GM21526 (cell line): Measurements from ENCODE around the gene FBXL7.

Experiments used
- ATAC-seq: cut with Tn5 transposase; IDR thresholded peaks from one replicate; pipeline ENCODE4 v1.9.1; 2021; ENCODE audit warnings: moderate library complexity; ENCODE audit not compliant: unreplicated experiment, low FRiP score

Gene FBXL7

DNA sequence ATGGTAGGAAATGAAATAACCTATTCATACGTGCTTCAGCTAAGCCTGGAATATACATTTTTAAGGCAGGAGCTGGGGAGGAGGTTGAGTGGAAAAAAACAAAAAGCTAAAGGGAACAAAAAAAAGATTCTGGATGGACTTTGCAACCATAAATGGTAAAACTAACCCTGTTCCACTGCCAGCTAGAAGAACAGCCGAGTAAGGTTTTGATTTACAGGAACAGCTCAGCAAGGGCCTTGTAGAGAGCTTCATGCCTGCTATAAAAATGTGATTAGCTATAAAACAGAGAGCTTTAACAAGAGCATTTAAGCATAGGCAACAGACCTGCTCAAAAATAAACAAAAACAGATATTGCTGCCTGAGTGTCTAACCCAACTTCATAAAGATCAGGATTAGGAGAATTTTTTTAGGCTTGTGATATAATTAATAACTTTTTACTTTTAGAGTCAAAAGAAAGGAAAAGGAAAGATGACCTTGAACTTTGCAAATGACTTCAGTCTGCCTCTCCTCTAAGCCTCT is 194.8 kb downstream of the FBXL7 start:
- ATAC-seq = no peak

DNA sequence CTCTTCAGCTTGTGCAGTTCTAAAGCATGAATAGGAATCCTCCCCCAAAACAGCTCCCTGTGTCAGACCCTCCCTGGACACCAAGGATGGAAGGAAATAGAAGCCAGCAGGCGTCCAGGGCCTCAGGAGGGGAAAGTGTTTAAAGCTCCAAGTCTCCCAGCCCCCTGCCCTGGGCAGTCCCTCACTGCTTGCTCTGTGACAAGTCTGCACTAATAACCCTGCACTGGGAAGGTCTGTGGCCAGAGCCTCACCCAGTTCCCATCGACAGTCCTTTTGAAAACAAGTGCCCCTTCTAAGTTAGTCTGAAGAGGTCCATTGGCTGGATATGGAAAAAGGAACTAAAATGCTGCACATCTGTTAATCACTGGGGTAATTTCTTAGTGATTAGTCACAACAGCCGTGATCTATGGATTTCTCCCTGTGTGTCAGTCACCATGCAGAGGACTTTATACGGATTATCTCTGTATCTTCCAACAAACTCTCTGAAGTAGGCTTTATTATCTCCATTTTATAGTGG is 195.3 kb downstream of the FBXL7 start:
- ATAC-seq = no peak

DNA sequence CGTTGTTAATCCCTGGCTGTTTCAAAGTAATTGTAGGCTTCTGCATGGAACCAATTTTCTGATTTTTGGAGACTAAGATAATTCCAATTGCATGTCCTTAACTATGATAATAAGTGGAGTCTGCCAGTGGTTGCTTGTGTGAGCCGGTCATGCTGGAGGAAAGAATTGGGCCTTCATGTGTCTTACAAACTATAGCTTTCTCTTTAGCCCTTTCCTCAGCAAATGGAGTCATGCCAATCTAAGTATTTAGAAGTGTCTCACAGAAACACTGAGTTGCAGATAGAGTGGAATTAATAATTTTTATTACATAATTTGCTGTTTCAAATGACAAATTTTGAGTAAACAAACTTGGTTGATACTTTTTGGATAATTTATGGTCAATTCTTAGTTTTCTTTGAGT is 200.4 kb downstream of the FBXL7 start:
- no peak for ATAC-seq

DNA sequence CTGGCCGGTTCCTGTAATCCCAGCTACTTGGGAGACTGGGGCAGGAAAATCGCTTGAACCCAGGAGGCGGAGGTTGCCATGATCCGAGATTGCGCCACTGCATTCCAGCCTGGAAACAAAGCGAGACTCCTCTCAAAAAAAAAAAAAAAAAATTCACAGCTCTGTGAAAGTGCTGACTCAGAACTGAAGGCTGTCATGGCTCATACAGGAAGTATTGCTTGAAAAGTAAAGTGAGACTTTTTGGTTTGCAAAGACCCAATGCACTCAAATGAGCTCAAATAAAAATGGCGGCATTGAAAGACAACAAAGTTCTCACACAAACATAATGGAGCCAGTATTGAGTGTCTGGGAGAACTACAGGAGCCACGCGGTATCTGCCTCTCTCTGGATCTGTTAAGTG is 202.1 kb downstream of the FBXL7 start:
- no peak for ATAC-seq

- no peak for ATAC-seq
Measured at GRCh38 chr5:15703901-15704300, 203.9 kb downstream of the FBXL7 start.

DNA sequence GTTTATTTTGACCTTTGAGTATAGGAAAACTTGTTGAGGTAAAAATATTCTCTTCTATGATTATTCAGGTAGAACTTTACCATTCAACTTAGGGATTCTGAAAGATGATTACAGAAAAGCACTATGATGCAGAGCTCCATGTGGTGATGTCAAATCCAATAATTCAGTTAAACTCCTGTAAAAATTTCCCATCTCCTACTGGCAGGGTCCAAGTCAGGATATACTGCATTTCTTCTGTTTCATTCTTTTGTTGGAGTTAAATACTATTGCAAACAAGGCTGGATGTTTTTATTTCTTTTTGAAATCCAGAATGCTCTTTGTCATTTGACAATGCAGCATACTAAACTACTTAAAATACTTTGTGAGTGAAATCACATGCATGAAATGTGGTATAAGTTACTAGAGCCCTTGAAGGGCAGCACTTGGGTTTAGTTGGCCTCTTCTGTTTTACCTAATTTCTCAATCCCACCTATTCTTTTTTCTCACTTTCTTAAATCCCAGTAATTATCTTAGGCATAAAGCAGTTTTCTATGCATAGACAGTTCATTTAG is 204.5 kb downstream of the FBXL7 start:
- ATAC-seq = no peak

DNA sequence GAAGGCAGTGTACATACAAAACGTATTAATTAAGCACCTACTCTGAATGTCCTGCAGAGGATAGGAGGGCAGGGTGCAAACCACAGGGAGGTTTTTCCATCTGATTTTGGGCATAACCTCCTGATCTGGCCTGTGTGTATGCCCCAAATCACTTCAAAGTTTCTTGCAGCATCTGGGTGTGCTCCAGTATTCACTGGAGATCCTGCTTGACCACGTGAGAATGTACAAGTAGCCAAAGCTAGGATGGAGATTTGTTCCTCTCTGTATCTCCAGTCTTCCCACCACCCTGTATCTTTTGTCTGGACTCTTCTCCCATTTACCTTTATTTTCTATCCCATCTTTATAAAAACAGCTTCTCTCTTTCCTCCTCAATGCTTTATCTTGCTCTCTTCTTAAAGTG is 207.7 kb downstream of the FBXL7 start:
- ATAC-seq = no peak

- no peak for ATAC-seq
Measured at GRCh38 chr5:15711892-15712291, 211.9 kb downstream of the FBXL7 start.

GRCh38 chr5:15715535-15715934 is 215.6 kb downstream of the FBXL7 start:
- no peak for ATAC-seq

GRCh38 chr5:15715967-15716366 is 216.0 kb downstream of the FBXL7 start:
- ATAC-seq = no peak

DNA sequence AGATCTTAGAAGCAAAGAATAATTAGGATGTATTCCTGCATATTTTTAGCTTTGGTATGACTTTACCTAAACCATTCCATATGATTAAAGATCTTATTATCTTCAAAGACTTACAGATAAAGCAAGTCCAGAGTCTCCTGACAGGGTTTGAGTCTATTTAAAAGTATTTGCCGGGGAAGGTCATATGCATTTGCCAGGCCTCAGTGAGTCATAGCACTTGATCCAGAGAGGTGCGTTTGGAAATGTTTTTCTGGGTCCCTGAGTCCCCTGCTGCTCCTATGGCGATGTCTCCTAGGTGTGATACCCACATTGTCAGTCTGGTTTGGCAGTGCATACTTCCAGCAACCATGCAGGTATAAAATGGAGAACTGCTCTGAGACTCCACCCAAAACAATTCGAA is 217.0 kb downstream of the FBXL7 start:
- ATAC-seq = no peak

GRCh38 chr5:15718421-15719179 is 218.6 kb downstream of the FBXL7 start:
- no peak for ATAC-seq

DNA sequence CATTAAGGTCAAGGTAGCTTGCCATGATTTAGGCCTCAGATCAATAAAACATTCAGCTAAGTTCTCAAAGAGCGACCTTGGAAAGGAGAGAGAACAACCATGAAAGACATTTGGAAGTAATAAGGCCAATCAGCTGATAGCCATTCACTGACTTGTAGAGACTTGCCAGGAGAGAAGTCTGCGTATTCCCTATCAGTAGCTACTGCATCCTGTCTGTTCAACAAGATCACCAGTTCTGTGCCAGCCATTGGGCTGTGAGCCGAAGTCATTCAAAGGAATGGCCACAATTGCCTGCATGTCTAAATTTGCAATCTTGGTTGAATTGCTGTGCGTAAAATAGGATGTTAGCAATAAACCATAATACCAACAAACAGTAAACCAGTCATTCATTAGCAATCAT is 219.8 kb downstream of the FBXL7 start:
- no peak for ATAC-seq

DNA sequence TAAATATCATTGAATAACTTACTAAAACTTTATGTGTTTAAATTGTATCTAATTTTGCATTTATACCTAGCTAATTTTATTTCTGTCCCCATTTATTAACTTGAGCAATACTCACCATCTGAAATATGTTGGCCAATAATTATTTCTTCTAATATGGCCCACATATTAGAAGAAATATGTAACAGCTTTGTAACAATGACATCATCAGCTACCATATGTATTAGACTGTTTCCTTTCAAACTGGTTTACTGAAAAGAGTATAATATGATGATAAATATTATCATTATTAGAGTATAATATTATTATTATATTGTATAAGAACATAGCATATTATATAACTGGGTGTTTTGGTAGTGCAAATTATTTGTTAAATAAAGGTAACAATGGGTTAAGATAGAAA is 220.5 kb downstream of the FBXL7 start:
- no peak for ATAC-seq

- no peak for ATAC-seq
Measured at GRCh38 chr5:15722305-15722704, 222.3 kb downstream of the FBXL7 start.

GRCh38 chr5:15727375-15727774 is 227.4 kb downstream of the FBXL7 start:
- ATAC-seq = no peak

GRCh38 chr5:15728811-15729210 is 228.8 kb downstream of the FBXL7 start:
- ATAC-seq = no peak

- ATAC-seq = no peak
Measured at GRCh38 chr5:15731699-15732098, 231.7 kb downstream of the FBXL7 start.

DNA sequence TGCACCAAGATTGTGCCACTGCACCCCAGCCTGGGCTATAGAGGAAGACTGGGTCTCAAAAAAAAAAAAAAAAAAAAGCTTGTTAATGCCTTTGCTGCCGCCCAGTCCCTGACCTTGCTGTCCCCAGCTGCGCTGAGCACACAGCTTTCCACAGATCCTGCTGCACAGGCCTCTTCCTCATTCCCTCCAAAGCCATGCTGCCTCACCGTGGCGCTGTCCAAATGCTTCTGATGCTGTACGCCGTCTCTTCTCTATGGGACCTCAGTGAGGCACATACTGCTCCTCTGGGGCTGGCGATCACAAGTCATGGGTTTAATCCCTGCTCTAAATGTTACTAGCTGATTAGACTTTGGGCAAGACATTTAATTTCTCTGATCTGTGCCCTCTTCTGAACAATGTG is 234.1 kb downstream of the FBXL7 start:
- ATAC-seq = no peak

- no peak for ATAC-seq
Measured at GRCh38 chr5:15737036-15737821, 237.2 kb downstream of the FBXL7 start.
